A549 (cell line): ENCODE data around the gene HMGA1. TPM values are rescaled to one million over a fixed set of nuclear protein-coding genes. Genes with fewer than 3 reads are reported as not detected.

Source experiments
- ATAC-seq, 2 experiments: fragments of 200-7000 bp in 1 of 2; fragments of >200 bp in 1 of 2; cut with Nextera tagmentation in 1 of 2; cut with Tn5 transposase in 1 of 2; 3 replicates each; pipeline versions ENCODE4 v1.8.0 to v1.9.1; 2018 to 2020; ENCODE audit warnings: mild to moderate bottlenecking in 1 of 2, moderate library complexity in 1 of 2
- CTCF ChIA-PET: fragments of 300-600 bp; sonication (Branson Sonifier 250); formaldehyde crosslinking; extraction: SDS; loops from one replicate; lab custom pipeline; 2021; ENCODE audit warnings: antibody characterized with exemption, inconsistent platforms; lab: Yijun Ruan, JAX
- POLR2A ChIA-PET: fragments of 350-600 bp; formaldehyde crosslinking; extraction: SDS; loops from one replicate; lab custom pipeline; 2021; ENCODE audit warnings: antibody characterized with exemption, inconsistent platforms; lab: Yijun Ruan, JAX
- DNase-seq, 2 experiments: peaks; one replicate each; pipeline versions ENCODE4 v3.0.0 to v3.0.0-alpha.2; 2011 to 2016; ENCODE audit warnings: low read depth in 1 of 2, low spot score in 1 of 2
- FAIRE-seq: peaks from 2 replicates; lab custom pipeline; 2011; peaks lifted over from hg19 to GRCh38; lab: Jason Lieb, UNC
- H3K27ac ChIP-seq, 2 experiments: fragments of >200 bp; sonication (Bioruptor Twin); formaldehyde crosslinking; 3 replicates each; pipeline ENCODE4 v1.5.1; 2016 to 2017
- H3K4me1 ChIP-seq: fragments of >200 bp; sonication (Bioruptor Twin); formaldehyde crosslinking; 3 replicates; pipeline ENCODE4 v1.6.1; 2016
- H3K4me2 ChIP-seq: fragments of >200 bp; sonication (Bioruptor Twin); formaldehyde crosslinking; 3 replicates; pipeline ENCODE4 v1.6.1; 2016
- H3K4me3 ChIP-seq: fragments of >200 bp; sonication (Bioruptor Twin); formaldehyde crosslinking; 3 replicates; pipeline ENCODE4 v1.5.1; 2016
- H3K9me3 ChIP-seq: fragments of >200 bp; sonication (Bioruptor Twin); formaldehyde crosslinking; 3 replicates; pipeline ENCODE4 v1.6.1; 2016
- BHLHE40 ChIP-seq: IDR thresholded peaks from 2 replicates; pipeline ENCODE4 v1.6.1; 2012; ENCODE audit warnings: low read depth, low read length, inconsistent platforms
- CBX8 ChIP-seq: fragments of 200-600 bp; sonication (generic); IDR thresholded peaks from 2 replicates; pipeline ENCODE4 v1.6.1; 2016
- CEBPB ChIP-seq, 2 experiments: fragments of >200 bp in 1 of 2; sonication (Bioruptor Twin) in 1 of 2; formaldehyde crosslinking in 1 of 2; IDR thresholded peaks; 2 replicates each; pipeline ENCODE4 v1.6.1; 2012 to 2016
- CTCF ChIP-seq: fragments of >200 bp; sonication (Bioruptor Twin); formaldehyde crosslinking; IDR thresholded peaks from 3 replicates; pipeline ENCODE4 v1.5.1; 2016
- EHMT2 ChIP-seq: fragments of 200-600 bp; sonication (generic); IDR thresholded peaks from 2 replicates; pipeline ENCODE4 v1.6.1; 2016; ENCODE audit warnings: antibody characterized with exemption, low read depth, mild to moderate bottlenecking, moderate library complexity
- ELK1 ChIP-seq: fragments of 150-350 bp; IDR thresholded peaks from 2 replicates; pipeline ENCODE4 v1.6.1; 2014; ENCODE audit warnings: low read depth, mild to moderate bottlenecking, low read length
- FOSB ChIP-seq: fragments of 250-450 bp; sonication (Bioruptor Pico); IDR thresholded peaks from 2 replicates; pipeline ENCODE4 v1.5.0; 2020; ENCODE audit warnings: mild to moderate bottlenecking, moderate library complexity
- FOXS1 ChIP-seq: fragments of 250-450 bp; sonication (Bioruptor Pico); IDR thresholded peaks from 2 replicates; pipeline ENCODE4 v1.5.0; 2020; ENCODE audit warnings: mild to moderate bottlenecking, moderate library complexity
- GATA3 ChIP-seq: IDR thresholded peaks from 2 replicates; pipeline ENCODE4 v1.6.1; 2012; ENCODE audit warnings: borderline replicate concordance
- HEYL ChIP-seq: fragments of 250-450 bp; sonication (Bioruptor Pico); IDR thresholded peaks from 2 replicates; pipeline ENCODE4 v1.8.0; 2021; ENCODE audit warnings: mild to moderate bottlenecking, moderate library complexity
- HOXA7 ChIP-seq: fragments of 250-450 bp; sonication (Bioruptor Pico); IDR thresholded peaks from 2 replicates; pipeline ENCODE4 v1.5.0; 2020; ENCODE audit warnings: mild to moderate bottlenecking, moderate library complexity
- HOXB13 ChIP-seq: fragments of 250-450 bp; sonication (Bioruptor Pico); IDR thresholded peaks from 2 replicates; pipeline ENCODE4 v1.5.0; 2020; ENCODE audit warnings: low read depth, mild to moderate bottlenecking, moderate library complexity
- JUN ChIP-seq, 2 experiments: fragments of >200 bp; sonication (Bioruptor Twin); formaldehyde crosslinking; IDR thresholded peaks; 2 replicates in 1 of 2; 3 replicates in 1 of 2; pipeline ENCODE4 v1.6.1; 2016 to 2017
- POLR2AphosphoS2 ChIP-seq: conservative IDR thresholded peaks from 2 replicates; pipeline ENCODE4 v1.6.1; 2012; ENCODE audit warnings: low read length, improper control_type of control experiment, inconsistent platforms
- ZC3H11A ChIP-seq: fragments of 450-650 bp; IDR thresholded peaks from 2 replicates; pipeline ENCODE4 v1.6.1; 2014; ENCODE audit warnings: antibody characterized with exemption, mild to moderate bottlenecking
- WGBS: methylation state at CpG from one replicate; pipeline ENCODE4 v1.1.6; 2017; ENCODE audit errors: missing lambda C conversion rate; 5-methylcytosine and 5-hydroxymethylcytosine counted together
- polyA plus RNA-seq, 4 experiments: library from polyadenylated mRNA; depleted of rRNA in 3 of 4; stranded (reverse); fragments of >200 nt; fragmentation: RNase III in 1 of 4; extraction: RNeasy Plus Mini Kit Qiagen cat#74134 plus additional on column Dnase treatment in 1 of 4; gene quantifications; 2 replicates in 3 of 4; 3 replicates in 1 of 4; pipeline ENCODE4 v1.2.3, GENCODE V29; 2011 to 2017
- TF ChIP-seq, protein P1 (sequence below): fragments of 250-450 bp; sonication (Bioruptor Pico); IDR thresholded peaks from 2 replicates; pipeline ENCODE4 v1.5.0; 2021; ENCODE audit warnings: mild to moderate bottlenecking, moderate library complexity, borderline replicate concordance
- TF ChIP-seq, protein P2 (sequence below): fragments of >200 bp; sonication (Bioruptor Twin); formaldehyde crosslinking; IDR thresholded peaks from 2 replicates; pipeline ENCODE4 v1.6.1; 2016
- TF ChIP-seq, protein P3 (sequence below): IDR thresholded peaks from 2 replicates; pipeline ENCODE4 v1.6.1; 2012; ENCODE audit warnings: low read depth, borderline replicate concordance
- TF ChIP-seq, protein P4 (sequence below): fragments of 200-600 bp; sonication (generic); IDR thresholded peaks from 2 replicates; pipeline ENCODE4 v1.6.1; 2016; ENCODE audit warnings: antibody characterized with exemption, mild to moderate bottlenecking, moderate library complexity
- TF ChIP-seq, protein P5 (sequence below): IDR thresholded peaks from 2 replicates; pipeline ENCODE4 v1.6.1; 2012

Gene HMGA1
- polyA plus RNA-seq, 2 of the 4 experiments (the other 2 are of a cell fraction): 127 to 249 TPM

- ChIA-PET CTCF (interaction anchor here (4.7 kb wide), 1 partner anchor 39 kb away, joined by 18 read pairs; no protein-coding TSS in a partner anchor), POLR2A (no interaction called here)
- 99% methylated on average over 16 of the region's 53 CpGs for WGBS
- Histone ChIP-seq H3K4me2 (peak overlapping the region; percentile 99), H3K4me3 (no peak overlapping the region), H3K4me1 (peaks cover 30% of the 10 kb centered on the region), H3K27ac (peak overlapping the region; percentile 98 to 99), H3K9me3 (no peaks in the 10 kb centered on the region)
- DNase-seq: no peak
- no peak for ATAC-seq
- FAIRE-seq: no peak
- TF ChIP-seq HOXB13 (CRISPR knock-in tag) (no peak), CEBPB (IDR thresholded peaks at IDR 0.05) (no peak), FOXS1 (CRISPR knock-in tag) (no peak), HOXA7 (CRISPR knock-in tag) (no peak), GATA3 (no peak), JUN (IDR thresholded peaks at IDR 0.05) (no peak), POLR2AphosphoS2 (no peak), ZC3H11A (no peak), CTCF (no peak), BHLHE40 (no peak), ELK1 (no peak), FOSB (CRISPR knock-in tag) (no peak), EHMT2 (no peak), CBX8 (no peak), HEYL (no peak)
- TF ChIP-seq, protein P1, sequence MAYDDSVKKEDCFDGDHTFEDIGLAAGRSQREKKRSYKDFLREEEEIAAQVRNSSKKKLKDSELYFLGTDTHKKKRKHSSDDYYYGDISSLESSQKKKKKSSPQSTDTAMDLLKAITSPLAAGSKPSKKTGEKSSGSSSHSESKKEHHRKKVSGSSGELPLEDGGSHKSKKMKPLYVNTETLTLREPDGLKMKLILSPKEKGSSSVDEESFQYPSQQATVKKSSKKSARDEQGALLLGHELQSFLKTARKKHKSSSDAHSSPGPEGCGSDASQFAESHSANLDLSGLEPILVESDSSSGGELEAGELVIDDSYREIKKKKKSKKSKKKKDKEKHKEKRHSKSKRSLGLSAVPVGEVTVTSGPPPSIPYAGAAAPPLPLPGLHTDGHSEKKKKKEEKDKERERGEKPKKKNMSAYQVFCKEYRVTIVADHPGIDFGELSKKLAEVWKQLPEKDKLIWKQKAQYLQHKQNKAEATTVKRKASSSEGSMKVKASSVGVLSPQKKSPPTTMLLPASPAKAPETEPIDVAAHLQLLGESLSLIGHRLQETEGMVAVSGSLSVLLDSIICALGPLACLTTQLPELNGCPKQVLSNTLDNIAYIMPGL (CRISPR knock-in tag): no peak
- TF ChIP-seq, protein P2, sequence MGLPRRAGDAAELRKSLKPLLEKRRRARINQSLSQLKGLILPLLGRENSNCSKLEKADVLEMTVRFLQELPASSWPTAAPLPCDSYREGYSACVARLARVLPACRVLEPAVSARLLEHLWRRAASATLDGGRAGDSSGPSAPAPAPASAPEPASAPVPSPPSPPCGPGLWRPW: no peak
- TF ChIP-seq, protein P3, sequence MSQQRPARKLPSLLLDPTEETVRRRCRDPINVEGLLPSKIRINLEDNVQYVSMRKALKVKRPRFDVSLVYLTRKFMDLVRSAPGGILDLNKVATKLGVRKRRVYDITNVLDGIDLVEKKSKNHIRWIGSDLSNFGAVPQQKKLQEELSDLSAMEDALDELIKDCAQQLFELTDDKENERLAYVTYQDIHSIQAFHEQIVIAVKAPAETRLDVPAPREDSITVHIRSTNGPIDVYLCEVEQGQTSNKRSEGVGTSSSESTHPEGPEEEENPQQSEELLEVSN: no peak
- TF ChIP-seq, protein P4, sequence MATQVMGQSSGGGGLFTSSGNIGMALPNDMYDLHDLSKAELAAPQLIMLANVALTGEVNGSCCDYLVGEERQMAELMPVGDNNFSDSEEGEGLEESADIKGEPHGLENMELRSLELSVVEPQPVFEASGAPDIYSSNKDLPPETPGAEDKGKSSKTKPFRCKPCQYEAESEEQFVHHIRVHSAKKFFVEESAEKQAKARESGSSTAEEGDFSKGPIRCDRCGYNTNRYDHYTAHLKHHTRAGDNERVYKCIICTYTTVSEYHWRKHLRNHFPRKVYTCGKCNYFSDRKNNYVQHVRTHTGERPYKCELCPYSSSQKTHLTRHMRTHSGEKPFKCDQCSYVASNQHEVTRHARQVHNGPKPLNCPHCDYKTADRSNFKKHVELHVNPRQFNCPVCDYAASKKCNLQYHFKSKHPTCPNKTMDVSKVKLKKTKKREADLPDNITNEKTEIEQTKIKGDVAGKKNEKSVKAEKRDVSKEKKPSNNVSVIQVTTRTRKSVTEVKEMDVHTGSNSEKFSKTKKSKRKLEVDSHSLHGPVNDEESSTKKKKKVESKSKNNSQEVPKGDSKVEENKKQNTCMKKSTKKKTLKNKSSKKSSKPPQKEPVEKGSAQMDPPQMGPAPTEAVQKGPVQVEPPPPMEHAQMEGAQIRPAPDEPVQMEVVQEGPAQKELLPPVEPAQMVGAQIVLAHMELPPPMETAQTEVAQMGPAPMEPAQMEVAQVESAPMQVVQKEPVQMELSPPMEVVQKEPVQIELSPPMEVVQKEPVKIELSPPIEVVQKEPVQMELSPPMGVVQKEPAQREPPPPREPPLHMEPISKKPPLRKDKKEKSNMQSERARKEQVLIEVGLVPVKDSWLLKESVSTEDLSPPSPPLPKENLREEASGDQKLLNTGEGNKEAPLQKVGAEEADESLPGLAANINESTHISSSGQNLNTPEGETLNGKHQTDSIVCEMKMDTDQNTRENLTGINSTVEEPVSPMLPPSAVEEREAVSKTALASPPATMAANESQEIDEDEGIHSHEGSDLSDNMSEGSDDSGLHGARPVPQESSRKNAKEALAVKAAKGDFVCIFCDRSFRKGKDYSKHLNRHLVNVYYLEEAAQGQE: no peak
- TF ChIP-seq, protein P5, sequence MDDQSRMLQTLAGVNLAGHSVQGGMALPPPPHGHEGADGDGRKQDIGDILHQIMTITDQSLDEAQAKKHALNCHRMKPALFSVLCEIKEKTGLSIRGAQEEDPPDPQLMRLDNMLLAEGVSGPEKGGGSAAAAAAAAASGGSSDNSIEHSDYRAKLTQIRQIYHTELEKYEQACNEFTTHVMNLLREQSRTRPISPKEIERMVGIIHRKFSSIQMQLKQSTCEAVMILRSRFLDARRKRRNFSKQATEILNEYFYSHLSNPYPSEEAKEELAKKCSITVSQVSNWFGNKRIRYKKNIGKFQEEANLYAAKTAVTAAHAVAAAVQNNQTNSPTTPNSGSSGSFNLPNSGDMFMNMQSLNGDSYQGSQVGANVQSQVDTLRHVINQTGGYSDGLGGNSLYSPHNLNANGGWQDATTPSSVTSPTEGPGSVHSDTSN: no peak
Observed at GRCh38 chr6:34234667-34235306, 1.9 kb upstream of the HMGA1 start.
